Colonic mucosa (tissue), 4 donors: Measurements from ENCODE around the gene MPO. TPM values are rescaled to one million over a fixed set of nuclear protein-coding genes. Genes with fewer than 3 reads are reported as not detected.

Source experiments
- DNase-seq: peaks from one replicate; pipeline ENCODE4 v3.0.0-alpha.2; 2020
- H3K27ac ChIP-seq: fragments of 200-600 bp; one replicate; pipeline ENCODE4 v1.8.0; 2021
- H3K27me3 ChIP-seq: fragments of 200-600 bp; one replicate; pipeline ENCODE4 v1.8.0; 2021
- H3K36me3 ChIP-seq: fragments of 200-600 bp; one replicate; pipeline ENCODE4 v1.8.0; 2021
- H3K4me1 ChIP-seq: fragments of 200-600 bp; one replicate; pipeline ENCODE4 v1.8.0; 2021; ENCODE audit warnings: mild to moderate bottlenecking
- H3K4me3 ChIP-seq: fragments of 200-600 bp; one replicate; pipeline ENCODE4 v1.8.0; 2021
- H3K9ac ChIP-seq, 2 donors: one replicate each; pipeline ENCODE4 v1.7.0; 2013; ENCODE audit warnings: control low read depth in 2 of 2, low read depth in 2 of 2, low read length in 2 of 2
- H3K9me3 ChIP-seq: fragments of 200-600 bp; one replicate; pipeline ENCODE4 v1.8.0; 2021
- CTCF ChIP-seq: fragments of 200-600 bp; IDR thresholded peaks from one replicate; pipeline ENCODE4 v1.8.0; 2022; ENCODE audit warnings: antibody characterized with exemption, mild to moderate bottlenecking
- intact Hi-C: fragments of 100-400 bp; cut with DNase I; formaldehyde crosslinking; loops from one replicate; pipeline ENCODE4 v1.14.1; 2022
- total RNA-seq, 2 donors: library from RNA; stranded (reverse); fragmentation: NEBNext Ultra II Directional in 1 of 2; extraction: Animal tissue kit (Norgen Biotek cat#: 25700) in 1 of 2; gene quantifications; one replicate each; pipeline ENCODE4 v1.2.1, GENCODE V29; 2021
- donor health status: healthy.
- donor health status: DM: no; HTN: no; CAD: no.
- donor health status: DM: no; HTN: no; CAD: no.

Gene MPO
- total RNA-seq, 2 donors from 2014 or later: not detected

- H3K27ac ChIP-seq: no peak overlapping the region
- TF ChIP-seq CTCF: no peak
- no peak for DNase-seq
- intact Hi-C loops: no loop called here
- no peaks in the 10 kb centered on the region for H3K36me3 ChIP-seq
- H3K4me1 ChIP-seq: no peaks in the 10 kb centered on the region
- no peak overlapping the region for H3K9ac ChIP-seq
- H3K27me3 ChIP-seq: no peaks in the 10 kb centered on the region
- H3K9me3 ChIP-seq: no peaks in the 10 kb centered on the region
- H3K4me3 ChIP-seq: no peak overlapping the region
These were observed 4.7 kb upstream of the MPO start for GRCh38 chr17:58285422-58285810.

- intact Hi-C loops: no loop called here
These were observed 4.1 kb upstream of the MPO start for GRCh38 chr17:58284613-58285421.

GRCh38 chr17:58283674-58284612 lies 3.2 kb upstream of the MPO start:
- intact Hi-C loops: no loop called here
- Histone ChIP-seq H3K27me3 (peaks cover 5% of the 10 kb centered on the region), H3K4me3 (no peak overlapping the region), H3K4me1 (no peaks in the 10 kb centered on the region), H3K9ac (no peak overlapping the region), H3K27ac (no peak overlapping the region), H3K36me3 (no peaks in the 10 kb centered on the region), H3K9me3 (no peaks in the 10 kb centered on the region)
- no peak for TF ChIP-seq CTCF
- no peak for DNase-seq

More at GRCh38 chr17:58284613-58285421, 4.1 kb upstream of the MPO start:
- Histone ChIP-seq H3K27me3 (no peaks in the 10 kb centered on the region), H3K36me3 (no peaks in the 10 kb centered on the region), H3K4me1 (no peaks in the 10 kb centered on the region), H3K27ac (no peak overlapping the region), H3K9me3 (no peaks in the 10 kb centered on the region), H3K9ac (no peak overlapping the region), H3K4me3 (no peak overlapping the region)
- no peak for DNase-seq
- TF ChIP-seq CTCF: no peak

- Histone ChIP-seq H3K4me1 (no peaks in the 10 kb centered on the region), H3K9me3 (no peaks in the 10 kb centered on the region), H3K36me3 (no peaks in the 10 kb centered on the region), H3K27ac (no peak overlapping the region), H3K4me3 (no peak overlapping the region), H3K9ac (no peak overlapping the region), H3K27me3 (peaks cover 5% of the 10 kb centered on the region)
- TF ChIP-seq CTCF: no peak
- no peak for DNase-seq
- intact Hi-C loops: no loop called here
These were observed 1.7 kb upstream of the MPO start for GRCh38 chr17:58282442-58282841.

GRCh38 chr17:58281511-58282011 lies 826 bp upstream of the MPO start:
- no peaks in the 10 kb centered on the region for H3K9me3 ChIP-seq
- intact Hi-C loops: no loop called here
- H3K4me3 ChIP-seq: no peak overlapping the region
- H3K27me3 ChIP-seq: peaks cover 5% of the 10 kb centered on the region
- H3K4me1 ChIP-seq: no peaks in the 10 kb centered on the region
- H3K36me3 ChIP-seq: no peaks in the 10 kb centered on the region
- no peak for DNase-seq
- no peak overlapping the region for H3K9ac ChIP-seq
- H3K27ac ChIP-seq: no peak overlapping the region
- no peak for TF ChIP-seq CTCF
